HCT116 (cell line): ENCODE results near the gene COX7A1. TPM values are rescaled to one million over a fixed set of nuclear protein-coding genes. Genes with fewer than 3 reads are reported as not detected.

Source experiments
- ATAC-seq: fragments of 200-7000 bp; cut with Tn5 transposase; 2 replicates; pipeline ENCODE4 v1.9.1; 2020; ENCODE audit warnings: mild to moderate bottlenecking, moderate library complexity
- BruUV-seq: library from RNA; stranded (reverse); fragments of 400-500 nt; replicated peaks from 2 replicates; lab custom pipeline; 2021; lab: Mats Ljungman, UMichigan
- CTCF ChIA-PET: fragments of 300-600 bp; sonication (Branson Sonifier 250); formaldehyde crosslinking; loops from one replicate; lab custom pipeline; 2021; ENCODE audit warnings: antibody characterized with exemption; lab: Charles Lee
- POLR2A ChIA-PET: fragments of 300-600, 350-600 bp; sonication (Branson Sonifier 250); formaldehyde crosslinking; loops from one replicate; lab custom pipeline; 2021; ENCODE audit warnings: antibody characterized with exemption; lab: Charles Lee
- RAD21 ChIA-PET, 2 experiments: fragments of 300-600 bp; sonication (Branson Sonifier 250); formaldehyde crosslinking; loops; one replicate each; lab custom pipeline; 2023; ENCODE audit warnings: low total read pairs in 2 of 2; ENCODE audit not compliant: uncharacterized antibody in 2 of 2, unreplicated experiment in 2 of 2, low non-redundant PET in 1 of 2; lab: Charles Lee
- DNase-seq: peaks from one replicate; pipeline ENCODE4 v3.0.0-alpha.2; 2010; ENCODE audit warnings: low read depth, low spot score
- H2AFZ ChIP-seq: fragments of 200-600 bp; shearing (Covaris generic), sonication (generic); 2 replicates; pipeline ENCODE4 v1.6.1; 2017; ENCODE audit warnings: low read depth, mixed run types, mixed read lengths, antibody characterized with exemption, low read length; ENCODE audit not compliant: poor library complexity, severe bottlenecking
- H3K27ac ChIP-seq: 2 replicates; pipeline ENCODE4 v1.5.1; 2012; ENCODE audit warnings: low read depth, low read length
- H3K27me3 ChIP-seq: fragments of 200-600 bp; sonication (generic); 2 replicates; pipeline ENCODE4 v1.6.1; 2016; ENCODE audit warnings: mixed run types, low read length, mixed read lengths; ENCODE audit not compliant: insufficient read depth
- H3K36me3 ChIP-seq, 2 experiments: fragments of 200-500 bp in 1 of 2; fragments of 200-600 bp in 1 of 2; sonication (Bioruptor generic) in 1 of 2; sonication (generic) in 1 of 2; 2 replicates each; pipeline versions ENCODE4 v1.5.1 to v1.6.1; 2014 to 2016; ENCODE audit warnings: low read length in 2 of 2, inconsistent platforms in 1 of 2, mixed read lengths in 1 of 2, mixed run types in 1 of 2; ENCODE audit not compliant: insufficient read depth in 2 of 2, control insufficient read depth in 1 of 2
- H3K4me1 ChIP-seq, 2 experiments: fragments of 200-600 bp in 1 of 2; sonication (generic) in 1 of 2; 2 replicates each; pipeline versions ENCODE4 v1.5.1 to v1.6.1; 2012 to 2017; ENCODE audit warnings: low read length in 2 of 2, inconsistent platforms in 1 of 2, mild to moderate bottlenecking in 1 of 2, mixed read lengths in 1 of 2, mixed run types in 1 of 2, moderate library complexity in 1 of 2; ENCODE audit not compliant: insufficient read depth in 2 of 2, control insufficient read depth in 1 of 2
- H3K4me2 ChIP-seq: fragments of 200-600 bp; sonication (generic); 2 replicates; pipeline ENCODE4 v1.6.1; 2017; ENCODE audit warnings: mixed run types, low read length, mixed read lengths
- H3K4me3 ChIP-seq, 2 experiments: fragments of 200-600 bp in 1 of 2; sonication (generic) in 1 of 2; replicated peaks in 1 of 2; 2 replicates each; pipeline ENCODE4 v1.5.1; 2011 to 2016; ENCODE audit warnings: low read length in 2 of 2, control low read depth in 1 of 2, low read depth in 1 of 2, mild to moderate bottlenecking in 1 of 2, mixed read lengths in 1 of 2, mixed run types in 1 of 2
- H3K79me2 ChIP-seq: fragments of 200-600 bp; sonication (generic); 2 replicates; pipeline ENCODE4 v1.6.1; 2017; ENCODE audit warnings: mild to moderate bottlenecking, mixed run types, low read length, moderate library complexity, mixed read lengths; ENCODE audit not compliant: insufficient read depth
- H3K9ac ChIP-seq: fragments of 200-600 bp; sonication (generic); 2 replicates; pipeline ENCODE4 v1.6.1; 2016; ENCODE audit warnings: low read length, mixed read lengths
- H3K9me2 ChIP-seq: fragments of 200-600 bp; sonication (generic), shearing (Covaris generic); 2 replicates; pipeline ENCODE4 v1.6.1; 2017; ENCODE audit warnings: mixed run types, mild to moderate bottlenecking, moderate library complexity; ENCODE audit not compliant: insufficient read depth
- H3K9me3 ChIP-seq, 2 experiments: fragments of 200-500 bp in 1 of 2; fragments of 200-600 bp in 1 of 2; sonication (Bioruptor generic) in 1 of 2; sonication (generic) in 1 of 2; 2 replicates each; pipeline ENCODE4 v1.6.1; 2014 to 2017; ENCODE audit warnings: low read length in 2 of 2, mixed read lengths in 2 of 2, inconsistent platforms in 1 of 2, low read depth in 1 of 2, mild to moderate bottlenecking in 1 of 2, mixed run types in 1 of 2, moderate library complexity in 1 of 2; ENCODE audit not compliant: control insufficient read depth in 1 of 2, insufficient read depth in 1 of 2
- H4K20me1 ChIP-seq: fragments of 200-600 bp; sonication (generic), shearing (Covaris generic); 2 replicates; pipeline ENCODE4 v1.6.1; 2017; ENCODE audit warnings: mixed run types, mild to moderate bottlenecking, moderate library complexity; ENCODE audit not compliant: insufficient read depth
- CBX3 ChIP-seq: IDR thresholded peaks from 2 replicates; pipeline ENCODE4 v1.6.1; 2012; ENCODE audit warnings: low read depth
- CTCF ChIP-seq, 3 experiments: fragments of 200-600 bp in 1 of 3; sonication (generic) in 1 of 3; IDR thresholded peaks in 2 of 3; conservative IDR thresholded peaks in 1 of 3; 2 replicates each; pipeline ENCODE4 v1.5.1; 2012 to 2017; ENCODE audit warnings: low read depth in 2 of 3, low read length in 2 of 3, antibody characterized with exemption in 1 of 3, borderline replicate concordance in 1 of 3, control low read depth in 1 of 3, mild to moderate bottlenecking in 1 of 3, mixed read lengths in 1 of 3, mixed run types in 1 of 3, moderate library complexity in 1 of 3; ENCODE audit not compliant: insufficient read depth in 1 of 3
- EGR1 ChIP-seq: IDR thresholded peaks from 2 replicates; pipeline ENCODE4 v1.6.1; 2012; ENCODE audit warnings: low read depth
- ELF1 ChIP-seq: IDR thresholded peaks from 2 replicates; pipeline ENCODE4 v1.6.1; 2012; ENCODE audit warnings: low read depth, borderline replicate concordance
- FOSL1 ChIP-seq: IDR thresholded peaks from 2 replicates; pipeline ENCODE4 v1.6.1; 2012; ENCODE audit warnings: low read depth
- JUND ChIP-seq: IDR thresholded peaks from 2 replicates; pipeline ENCODE4 v1.6.1; 2012
- POLR2AphosphoS5 ChIP-seq: IDR thresholded peaks from 2 replicates; pipeline ENCODE4 v1.6.1; 2011; ENCODE audit warnings: mild to moderate bottlenecking, low read depth, low read length, moderate library complexity
- REST ChIP-seq: IDR thresholded peaks from 2 replicates; pipeline ENCODE4 v1.6.1; 2012; ENCODE audit warnings: low read depth
- TCF7L2 ChIP-seq: IDR thresholded peaks from 2 replicates; pipeline ENCODE4 v1.7.0; 2011; ENCODE audit warnings: borderline replicate concordance, inconsistent platforms; ENCODE audit not compliant: insufficient read depth, insufficient read length; ENCODE audit errors: extremely low read depth
- ZBTB33 ChIP-seq: IDR thresholded peaks from 2 replicates; pipeline ENCODE4 v1.6.1; 2011; ENCODE audit warnings: mild to moderate bottlenecking, low read length, moderate library complexity; ENCODE audit not compliant: insufficient replicate concordance; ENCODE audit errors: extremely low read depth
- ZFX ChIP-seq: fragments of 450-650 bp; IDR thresholded peaks from 2 replicates; pipeline ENCODE4 v1.6.1; 2017
- intact Hi-C: fragments of 100-400 bp; cut with micrococcal nuclease; formaldehyde crosslinking; loops from 2 replicates; pipeline ENCODE4 v1.10.0; 2022
- total RNA-seq: library from RNA; stranded (reverse); gene quantifications from one replicate; pipeline ENCODE4 v1.2.1, GENCODE V29; 2021; ENCODE audit not compliant: unreplicated experiment
- TF ChIP-seq, protein P1 (sequence below): IDR thresholded peaks from 2 replicates; pipeline ENCODE4 v1.6.1; 2012
- TF ChIP-seq, protein P2 (sequence below): IDR thresholded peaks from 2 replicates; pipeline ENCODE4 v1.6.1; 2012

COX7A1 gene
- total RNA-seq, 1 experiment from 2014 or later, result not detected

DNA sequence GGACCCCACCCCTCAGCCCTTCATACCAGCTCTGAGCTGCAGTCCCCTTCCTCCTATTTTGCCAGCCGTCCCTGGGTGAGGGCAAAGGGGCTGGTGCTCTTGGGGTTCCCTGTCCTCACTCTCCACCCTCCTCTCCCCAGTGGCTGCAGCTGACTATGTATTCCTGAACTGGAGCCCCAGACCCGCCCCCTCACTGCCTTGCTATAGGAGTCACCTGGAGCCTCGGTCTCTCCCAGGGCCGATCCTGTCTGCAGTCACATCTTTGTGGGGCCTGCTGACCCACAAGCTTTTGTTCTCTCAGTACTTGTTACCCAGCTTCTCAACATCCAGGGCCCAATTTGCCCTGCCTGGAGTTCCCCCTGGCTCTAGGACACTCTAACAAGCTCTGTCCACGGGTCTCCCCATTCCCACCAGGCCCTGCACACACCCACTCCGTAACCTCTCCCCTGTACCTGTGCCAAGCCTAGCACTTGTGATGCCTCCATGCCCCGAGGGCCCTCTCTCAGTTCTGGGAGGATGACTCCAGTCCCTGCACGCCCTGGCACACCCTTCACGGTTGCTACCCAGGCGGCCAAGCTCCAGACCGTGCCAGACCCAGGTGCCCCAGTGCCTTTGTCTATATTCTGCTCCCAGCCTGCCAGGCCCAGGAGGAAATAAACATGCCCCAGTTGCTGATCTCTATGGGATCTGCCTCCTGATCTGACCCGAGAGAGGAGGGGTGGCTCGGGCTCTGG is 2.4 kb downstream of the COX7A1 start (continued):
- no peak for TF ChIP-seq CTCF (IDR thresholded peaks at IDR 0.05 in 2 of 3, conservative IDR thresholded peaks at IDR 0.05 in 1 of 3; ENCODE audit: borderline replicate concordance in 1 of 3, insufficient read depth in 1 of 3, low read depth in 2 of 3, low read length in 2 of 3)
- TF ChIP-seq, all 23 proteins: peak for 0

DNA sequence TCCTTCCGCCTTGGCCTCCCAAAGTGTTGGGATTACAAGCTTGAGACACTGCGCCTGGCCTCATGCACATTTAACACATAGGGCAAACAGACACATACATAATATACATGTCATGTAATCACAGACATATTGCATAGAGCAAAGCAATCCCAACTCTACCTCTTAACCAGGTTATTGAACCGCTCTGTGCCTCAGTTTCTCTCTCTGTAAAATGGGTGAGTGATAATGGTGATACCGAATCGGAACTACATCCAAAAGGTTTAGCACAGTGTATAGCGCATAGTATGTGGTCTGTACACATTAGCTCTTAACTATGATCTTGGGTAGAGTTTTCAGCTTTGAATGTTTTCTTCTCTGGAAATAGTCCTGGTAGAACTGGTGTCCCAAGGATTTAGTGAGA is 7.6 kb downstream of the COX7A1 start:
- no peak for ATAC-seq
- Histone ChIP-seq H2AFZ (no peak overlapping the region), H3K27me3 (no peaks in the 10 kb centered on the region), H3K9me2 (no peaks in the 10 kb centered on the region), H3K79me2 (peaks cover 59% of the 10 kb centered on the region), H3K4me1 (peaks cover 7 to 11% of the 10 kb centered on the region in 2 experiments), H3K4me3 (no peak overlapping the region), H3K9me3 (no peaks in the 10 kb centered on the region), H3K36me3 (peaks cover 44 to 56% of the 10 kb centered on the region in 2 experiments), H3K4me2 (no peak overlapping the region), H3K9ac (no peak overlapping the region), H3K27ac (no peak overlapping the region), H4K20me1 (peaks cover 6% of the 10 kb centered on the region; the same call in 1 of the 2 replicates)
- ChIA-PET RAD21 (no interaction called here), CTCF (no interaction called here), POLR2A (interaction anchor here (1.3 kb wide), 1 partner anchor 8 kb away, joined by 3 read pairs; no protein-coding TSS in a partner anchor)
- DNase-seq, result no peak
- intact Hi-C loops, result no loop called here
- no TSS peak for BruUV-seq
- TF ChIP-seq ELF1 (no peak), ZFX (no peak), ZBTB33 (no peak), FOSL1 (no peak), POLR2AphosphoS5 (no peak; the same call in 1 of the 2 replicates), JUND (no peak), CBX3 (no peak), REST (no peak), EGR1 (no peak), TCF7L2 (no peak)
- TF ChIP-seq, protein P1, sequence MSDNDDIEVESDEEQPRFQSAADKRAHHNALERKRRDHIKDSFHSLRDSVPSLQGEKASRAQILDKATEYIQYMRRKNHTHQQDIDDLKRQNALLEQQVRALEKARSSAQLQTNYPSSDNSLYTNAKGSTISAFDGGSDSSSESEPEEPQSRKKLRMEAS, result no peak
- TF ChIP-seq, protein P2, sequence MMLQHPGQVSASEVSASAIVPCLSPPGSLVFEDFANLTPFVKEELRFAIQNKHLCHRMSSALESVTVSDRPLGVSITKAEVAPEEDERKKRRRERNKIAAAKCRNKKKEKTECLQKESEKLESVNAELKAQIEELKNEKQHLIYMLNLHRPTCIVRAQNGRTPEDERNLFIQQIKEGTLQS, result no peak
